HG03354 (cell line): ENCODE data around the gene RASA4B.
A peak's percentile ranks its signal among the peaks of the same experiment; 100 is the strongest.
"Not testable (repeated sequence)": the region's sequence is repeated elsewhere in the genome, so short reads cannot be mapped to it uniquely, and the experiment has no call there.

Source experiments
- ATAC-seq: cut with Tn5 transposase; IDR thresholded peaks from one replicate; pipeline ENCODE4 v1.9.1; 2021; ENCODE audit warnings: mild to moderate bottlenecking; ENCODE audit not compliant: unreplicated experiment, poor library complexity, severe bottlenecking

Gene RASA4B

DNA sequence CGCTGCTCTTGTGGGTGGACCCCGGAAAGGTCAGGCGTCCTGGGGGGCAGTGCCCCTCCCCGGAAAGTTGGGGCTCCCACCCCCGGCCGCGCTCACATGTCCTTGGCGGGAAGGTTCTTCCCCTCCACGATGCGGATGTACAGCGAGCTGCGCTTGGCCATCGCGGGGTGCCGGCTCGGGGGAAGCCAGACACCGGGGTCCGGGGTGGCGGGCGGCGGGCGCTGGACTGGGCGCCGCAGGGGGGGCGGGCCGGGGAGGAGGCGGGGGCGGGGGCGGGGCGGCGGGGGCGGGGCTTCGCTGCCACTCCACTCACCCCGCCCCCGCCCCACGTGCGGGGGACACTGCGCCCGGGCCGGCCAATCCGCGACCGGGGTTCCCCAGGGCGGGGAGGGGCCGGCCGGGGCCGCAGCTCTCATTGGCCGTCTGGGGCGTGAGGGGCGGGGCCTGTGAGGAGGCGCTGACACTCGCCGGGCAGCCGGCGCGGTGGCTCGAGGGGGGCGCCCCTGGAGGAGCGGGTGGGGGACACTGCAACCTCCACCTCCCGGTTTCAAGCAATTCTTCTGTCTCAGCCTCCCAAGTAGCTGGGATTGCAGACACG lies at the start of gene RASA4B:
TSS of gene RASA4B (minus strand) at position 228 of the 598 bp plus-strand sequence. CDS start at position 161, 67 bp downstream.
- ATAC-seq = peak; percentile 68

DNA sequence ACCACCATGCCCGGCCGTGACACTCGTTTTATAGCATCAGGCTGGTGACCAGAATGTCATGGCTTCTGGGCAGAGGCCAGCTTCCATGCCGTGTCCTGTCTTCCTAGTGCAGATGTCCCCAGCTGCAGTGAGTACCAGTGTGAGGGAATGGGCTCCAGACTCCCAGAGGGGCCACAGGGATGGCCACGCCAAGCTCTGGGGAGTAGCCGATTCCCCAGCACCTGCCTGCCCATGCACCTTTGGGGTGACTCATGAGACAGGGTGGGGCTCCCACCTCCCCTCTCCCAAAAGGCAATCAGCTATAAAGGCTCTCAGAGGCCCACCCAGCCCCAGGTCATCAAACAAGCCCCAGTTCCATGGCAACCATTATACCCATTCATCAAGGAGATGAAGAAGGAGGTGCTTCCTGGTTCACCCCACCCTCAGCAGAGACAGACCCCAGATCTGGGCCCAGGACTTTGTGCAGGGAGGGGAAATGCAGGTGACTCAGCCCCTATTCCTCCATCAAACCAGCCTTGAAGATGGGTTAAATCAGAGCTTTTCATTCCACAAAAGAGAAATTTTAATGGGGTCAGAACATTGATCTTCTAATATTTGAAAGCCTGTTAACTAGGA lies 33.3 kb upstream of the RASA4B start, which contains the start of gene SPDYE2:
TSS of gene SPDYE2 (plus strand) at position 419 of the 615 bp plus-strand sequence. CDS start 2,030 bp downstream, outside the sequence.
- not testable (repeated sequence) for ATAC-seq

DNA sequence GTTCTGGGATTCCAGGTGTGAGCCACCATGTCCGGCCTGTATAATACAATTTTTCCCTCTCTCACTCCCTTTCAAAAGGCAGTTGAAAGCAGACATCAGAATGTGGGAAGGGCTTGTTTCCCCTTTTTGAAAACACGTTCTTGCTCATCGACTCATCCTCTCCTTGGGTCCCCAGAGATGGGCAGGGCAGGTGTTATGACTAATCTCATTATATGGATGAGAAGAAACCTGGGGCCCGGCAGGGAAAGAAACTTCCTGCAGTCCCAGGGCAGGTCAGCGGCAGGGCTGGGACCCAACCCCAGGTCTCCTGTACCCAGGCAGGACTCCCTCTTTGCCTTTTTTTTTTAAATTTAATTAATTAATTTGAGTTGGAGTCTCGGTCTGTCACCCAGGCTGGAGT lies 28.8 kb upstream of the RASA4B start:
- peak; percentile 78 for ATAC-seq

DNA sequence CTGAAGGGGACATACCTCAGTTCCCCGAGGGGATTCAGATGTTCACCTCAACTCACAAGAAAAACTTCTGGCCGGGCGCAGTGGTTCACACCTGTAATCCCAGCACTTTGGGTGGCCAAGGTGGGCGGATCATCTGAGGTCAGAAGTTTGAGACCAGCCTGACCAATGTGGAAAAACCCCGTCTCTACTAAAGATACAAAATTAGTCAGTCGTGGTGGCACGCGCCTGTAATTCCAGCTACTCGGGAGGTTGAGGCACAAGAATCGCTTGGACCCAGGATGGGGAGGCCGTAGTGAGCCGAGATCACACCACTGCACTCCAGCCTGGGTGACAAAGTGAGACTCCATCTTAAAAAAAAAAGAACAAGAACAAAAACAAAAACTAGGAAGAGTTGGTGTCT lies 27.7 kb upstream of the RASA4B start:
- not testable (repeated sequence) for ATAC-seq

DNA sequence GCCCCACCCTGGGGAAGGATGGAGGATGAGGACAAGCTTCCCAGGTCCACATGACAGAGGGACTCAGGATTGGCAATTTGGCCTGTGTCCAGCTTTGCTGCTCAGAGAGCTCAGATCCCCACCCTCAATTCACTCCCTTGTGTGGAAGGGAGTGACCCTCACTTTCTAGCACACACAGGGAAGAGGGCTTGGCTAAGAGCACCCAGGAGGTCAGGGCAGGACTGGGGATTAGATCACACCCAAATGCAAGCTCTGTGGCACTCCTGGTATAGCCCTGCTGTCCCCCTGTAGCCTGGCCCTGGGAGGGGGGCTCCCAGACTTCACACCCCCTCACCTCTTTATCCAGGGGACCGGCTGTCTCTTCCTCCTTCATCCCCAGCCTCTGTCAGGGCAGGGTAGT lies 26.8 kb upstream of the RASA4B start:
- not testable (repeated sequence) for ATAC-seq

DNA sequence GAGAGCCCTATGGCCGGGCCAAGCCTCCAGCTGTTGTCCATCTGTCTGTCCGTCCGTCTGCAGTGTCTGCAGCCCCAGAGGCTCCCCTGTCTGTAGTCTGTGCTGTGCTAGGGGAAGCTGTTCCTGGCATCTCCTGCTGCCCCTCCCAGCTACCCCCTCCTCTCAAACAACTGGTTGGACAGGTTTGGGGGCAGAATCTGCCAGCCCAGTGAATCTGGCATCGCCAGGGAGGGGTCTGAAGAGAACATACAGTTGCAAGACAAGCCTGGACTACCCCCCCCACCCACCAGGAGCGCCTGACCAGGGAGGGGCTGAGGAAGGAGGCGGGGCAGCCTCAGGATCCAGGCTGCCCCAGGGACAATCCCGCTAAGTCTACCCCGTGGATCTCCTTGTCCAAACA lies 26.0 kb upstream of the RASA4B start, which contains the start of gene UPK3BL2:
TSS of gene UPK3BL2 (minus strand) at position 101 of the 400 bp plus-strand sequence. CDS start at position 41, 60 bp downstream.
- not testable (repeated sequence) for ATAC-seq

DNA sequence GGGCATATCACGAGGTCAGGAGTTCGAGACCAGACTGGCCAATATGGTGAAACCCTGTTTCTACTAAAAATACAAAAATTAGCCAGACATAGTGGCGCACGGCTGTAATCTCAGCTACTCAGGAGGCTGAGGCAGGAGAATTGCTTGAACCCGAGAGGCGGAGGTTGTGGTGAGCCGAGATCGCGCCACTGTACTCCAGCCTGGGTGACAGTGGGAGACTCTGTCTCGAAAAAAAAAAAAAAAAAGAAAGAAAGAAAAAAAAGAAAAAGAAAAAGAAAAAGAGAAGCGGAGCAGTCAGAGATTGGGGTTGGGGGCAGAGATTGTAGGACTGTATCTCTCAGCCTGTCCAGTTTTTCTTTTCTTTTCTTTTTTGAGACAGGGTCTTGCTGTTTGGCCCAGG lies 25.2 kb upstream of the RASA4B start:
- ATAC-seq = not testable (repeated sequence)

DNA sequence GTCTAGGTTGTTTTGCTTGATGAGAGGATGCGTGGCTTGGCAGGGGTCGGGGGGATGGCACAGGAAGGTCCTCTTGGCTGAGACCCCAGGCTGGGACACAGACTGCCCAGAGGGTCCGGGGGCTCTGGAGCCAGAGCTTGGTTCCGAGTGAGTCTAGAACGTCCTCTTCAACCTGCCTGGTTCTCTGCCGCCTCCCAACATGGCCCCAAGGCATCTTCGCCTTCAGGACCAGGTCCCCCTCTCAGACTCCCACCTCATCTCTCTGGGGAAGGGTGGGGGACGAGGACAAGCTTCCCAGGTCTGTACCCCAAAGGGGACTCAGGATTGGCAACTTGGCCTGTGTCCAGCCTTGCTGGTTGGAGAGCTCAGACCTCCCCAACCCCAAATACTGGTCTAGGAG lies 24.5 kb upstream of the RASA4B start:
- not testable (repeated sequence) for ATAC-seq

DNA sequence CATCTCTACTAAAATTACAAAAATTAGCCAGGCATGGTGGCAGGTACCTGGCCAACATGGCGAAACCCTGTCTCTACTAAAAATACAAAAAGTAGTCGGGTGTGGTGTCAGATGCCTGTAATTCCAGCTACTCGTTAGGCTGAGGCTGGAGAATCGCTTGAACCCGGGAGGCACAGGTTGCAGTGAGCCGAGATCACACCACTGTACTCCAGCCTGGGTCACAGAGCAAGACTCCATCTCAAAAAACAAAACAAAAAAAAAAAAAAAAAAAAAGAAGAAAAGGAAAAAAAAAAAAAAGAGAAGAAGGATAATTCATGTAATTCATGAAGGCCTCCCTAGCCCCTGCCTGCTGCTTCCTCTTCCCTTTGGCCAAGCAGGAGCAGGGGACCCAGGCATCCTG lies 23.0 kb upstream of the RASA4B start:
- not testable (repeated sequence) for ATAC-seq

DNA sequence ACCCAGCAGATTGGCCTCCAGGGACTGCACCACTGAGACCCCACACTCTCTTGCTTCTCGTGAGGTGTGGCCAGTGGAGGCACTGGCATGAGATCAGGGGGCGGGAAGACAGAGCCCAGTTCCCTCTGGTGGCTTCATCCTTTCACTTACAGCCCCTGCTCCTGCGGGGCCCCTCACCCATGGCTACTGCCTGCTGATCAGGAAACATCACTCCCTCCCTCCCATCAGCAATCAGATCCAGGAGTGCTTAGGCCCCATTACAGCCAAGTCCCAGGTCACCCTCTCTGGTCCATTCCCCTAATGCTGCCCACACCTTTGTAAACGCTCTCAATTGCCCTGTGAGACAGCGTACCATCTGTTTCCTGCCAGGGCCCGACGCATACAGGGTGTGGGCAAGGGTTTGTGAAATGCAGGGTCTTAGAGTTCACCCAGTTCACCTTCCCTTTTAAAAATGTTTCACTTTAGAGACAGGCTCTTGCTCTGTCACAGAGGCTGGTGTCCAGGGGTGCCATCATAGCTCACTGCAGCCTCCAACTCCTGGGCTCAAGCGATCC lies 17.6 kb upstream of the RASA4B start:
- ATAC-seq = not testable (repeated sequence)

DNA sequence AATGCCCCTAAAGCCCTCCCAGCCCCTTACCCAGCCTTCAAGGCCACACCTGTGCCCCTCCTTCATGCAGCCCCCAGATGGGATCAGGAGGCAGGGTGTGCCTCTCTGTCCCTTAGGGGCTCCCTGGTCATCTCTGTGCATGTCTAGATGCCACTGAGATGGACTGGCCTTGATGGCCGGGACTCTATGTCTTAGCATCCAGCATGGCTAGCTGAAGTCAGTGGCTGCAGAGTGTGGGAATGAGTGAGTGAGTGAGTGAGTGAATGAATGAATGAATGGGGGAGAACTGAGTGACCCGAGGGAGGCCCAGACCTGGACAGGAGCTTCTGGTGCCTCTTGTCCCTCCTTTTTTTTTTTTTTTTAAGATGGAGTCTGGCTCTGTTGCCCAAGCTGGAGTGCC lies 14.6 kb upstream of the RASA4B start:
- not testable (repeated sequence) for ATAC-seq

DNA sequence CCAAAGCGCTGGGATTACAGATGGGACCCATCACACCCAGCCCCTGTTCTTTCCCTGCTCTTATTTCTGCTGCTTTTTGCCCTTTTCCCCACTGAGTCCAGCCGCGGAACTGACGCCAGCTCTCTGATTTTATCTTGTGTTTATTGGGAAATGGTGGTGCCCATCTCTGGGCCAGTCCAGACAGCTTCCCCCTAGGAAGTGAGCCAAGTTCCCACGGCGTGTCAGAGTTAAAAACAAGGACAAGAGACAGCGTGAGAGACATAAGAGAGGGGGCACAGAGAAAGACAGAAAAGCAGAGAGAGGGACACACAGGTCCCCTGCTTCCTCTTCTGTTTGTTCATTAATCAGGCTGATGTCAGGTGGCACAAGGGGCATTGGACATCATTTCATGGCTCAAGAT lies 14.0 kb upstream of the RASA4B start:
- ATAC-seq = not testable (repeated sequence)

DNA sequence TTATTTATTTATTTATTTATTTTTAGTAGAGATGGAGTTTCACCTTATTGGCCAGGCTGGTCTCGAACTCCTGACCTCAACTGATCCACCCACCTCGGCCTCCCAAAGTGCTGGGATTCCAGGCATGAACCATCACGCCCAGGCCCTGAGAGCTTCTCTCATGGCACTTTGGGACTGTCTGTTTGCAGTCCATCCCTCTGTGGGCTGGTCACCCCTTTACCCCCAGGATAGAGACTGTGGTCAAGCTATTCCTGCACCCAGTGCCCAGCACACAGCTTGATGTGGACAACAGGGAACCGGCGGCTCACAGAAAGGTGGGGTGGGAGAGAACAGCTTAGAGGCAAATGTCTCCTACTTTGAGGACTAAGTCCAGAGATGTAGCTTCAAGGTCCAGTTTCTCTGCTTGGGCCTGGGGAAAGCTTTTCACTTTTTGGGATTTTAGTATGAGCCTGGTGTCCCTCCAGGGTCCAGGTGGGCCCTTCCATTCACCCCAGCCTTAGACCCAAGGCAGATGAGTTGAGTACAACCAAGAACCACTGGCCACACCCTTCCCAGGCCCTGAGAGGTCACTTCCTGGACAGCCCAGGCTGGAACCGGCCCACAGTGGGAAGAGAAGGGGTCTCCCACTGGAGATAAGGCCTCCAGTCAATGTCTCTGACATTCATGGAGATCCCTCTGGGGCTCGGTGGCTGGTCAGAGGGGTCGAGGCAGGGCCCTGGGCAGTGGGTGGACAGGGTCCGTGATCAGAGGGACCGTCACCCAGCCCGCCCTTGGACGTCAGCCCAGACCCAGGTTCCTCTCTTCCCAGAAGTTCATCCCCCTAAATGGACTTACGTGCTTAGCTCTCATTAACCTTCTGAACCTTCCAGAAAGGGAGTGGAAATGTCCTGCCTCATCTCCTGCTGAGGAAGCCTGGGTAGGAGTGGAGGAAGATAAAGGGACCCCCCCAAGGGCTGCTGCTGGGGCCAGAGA lies 10.5 kb upstream of the RASA4B start:
- not testable (repeated sequence) for ATAC-seq

DNA sequence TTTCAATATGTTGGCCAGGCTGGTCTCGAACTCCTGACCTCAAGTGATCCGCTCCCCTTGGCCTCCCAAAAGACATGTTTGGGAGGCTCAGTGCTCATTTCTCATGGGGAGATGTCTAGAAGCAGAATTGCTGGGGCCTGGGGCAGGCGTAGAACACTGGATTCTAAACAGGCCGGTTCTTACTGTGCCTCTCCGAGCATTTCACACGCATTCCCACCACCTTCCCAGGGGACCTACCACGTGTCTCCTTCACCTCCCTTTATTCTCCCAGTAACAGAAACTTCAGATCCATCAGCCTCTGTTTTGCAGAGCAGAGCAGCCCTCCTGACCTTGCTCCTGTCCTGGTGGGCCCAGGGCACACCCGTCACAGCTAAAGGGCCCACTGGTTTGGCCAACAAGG lies 9.6 kb upstream of the RASA4B start:
- not testable (repeated sequence) for ATAC-seq

DNA sequence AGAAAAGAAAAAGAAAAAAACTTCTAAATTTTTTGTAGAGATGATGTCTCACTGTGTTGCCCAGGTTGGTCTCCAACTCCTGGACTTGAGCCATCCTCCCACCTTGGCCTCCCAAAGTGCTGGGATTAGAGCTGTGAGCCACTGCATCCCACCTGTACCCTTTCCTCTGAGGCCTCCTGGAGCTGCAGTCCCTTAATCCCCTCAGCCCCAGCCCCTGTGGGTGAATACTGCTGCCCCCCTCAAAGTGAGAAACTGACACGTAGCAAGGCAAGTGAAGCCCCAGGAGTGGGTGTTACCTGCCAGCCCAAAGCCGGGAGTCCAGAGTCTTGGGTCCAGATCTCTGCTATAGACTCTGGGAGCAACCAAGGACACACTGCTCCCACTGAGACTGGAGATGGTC lies 7.2 kb upstream of the RASA4B start:
- ATAC-seq = not testable (repeated sequence)

DNA sequence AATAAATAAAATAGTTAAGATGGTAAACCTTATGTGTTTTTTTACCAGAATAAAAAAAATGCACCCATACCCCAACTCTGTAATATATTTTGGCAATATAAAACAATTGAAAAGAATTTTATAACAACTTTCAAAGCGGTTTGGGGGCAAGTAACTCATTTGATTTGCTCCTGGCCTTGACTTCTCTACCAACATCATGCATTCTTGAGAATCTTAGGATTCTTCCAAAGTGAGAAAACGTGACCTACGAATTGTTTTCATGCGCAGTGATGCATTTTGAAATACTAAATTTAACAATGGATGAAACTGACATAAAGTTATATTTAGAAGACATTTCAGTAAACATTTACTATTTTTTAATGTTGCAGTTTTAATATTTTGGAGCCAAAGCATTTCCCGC lies 3.2 kb upstream of the RASA4B start:
- ATAC-seq = not testable (repeated sequence)

DNA sequence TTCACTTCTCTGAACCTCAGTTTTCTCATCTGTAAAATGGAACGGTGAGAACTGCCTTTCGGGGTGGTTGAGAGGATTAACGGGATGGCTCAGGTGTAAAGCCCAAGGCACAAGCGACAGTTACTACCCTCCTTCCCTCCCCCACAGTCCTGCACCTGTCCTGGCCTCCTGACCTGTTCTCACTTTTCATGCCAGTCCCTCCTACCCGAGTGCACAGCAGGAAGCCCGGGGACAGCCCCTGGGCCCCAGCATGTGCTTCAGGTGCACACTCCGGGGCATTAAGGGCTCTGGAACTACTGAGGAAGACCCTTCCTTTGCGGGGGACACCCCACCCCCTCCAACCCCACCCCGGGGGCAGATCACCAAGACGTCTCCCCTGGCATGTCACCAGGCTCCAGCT lies 626 bp downstream of the RASA4B start:
- ATAC-seq = not testable (repeated sequence)

DNA sequence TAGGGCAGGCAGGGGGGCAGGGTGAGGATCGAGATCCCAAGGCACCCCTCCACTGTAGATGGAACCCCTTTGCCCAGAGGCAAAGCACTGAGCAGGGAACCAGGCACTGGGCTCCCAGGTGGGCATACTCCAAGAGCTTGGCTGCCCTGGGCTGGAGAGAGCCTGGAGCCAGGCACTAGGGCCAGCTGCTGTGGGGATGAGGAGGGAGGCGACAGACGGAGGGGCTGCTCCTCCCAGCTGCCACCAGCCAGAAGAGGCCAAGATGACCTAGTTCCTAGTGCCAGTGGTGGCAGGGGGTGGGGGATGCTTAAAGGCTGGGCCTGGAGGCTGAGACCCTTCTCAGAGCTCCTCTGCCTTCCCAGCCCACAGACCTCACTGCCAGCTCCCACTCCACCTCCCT lies 1.7 kb downstream of the RASA4B start:
- not testable (repeated sequence) for ATAC-seq

DNA sequence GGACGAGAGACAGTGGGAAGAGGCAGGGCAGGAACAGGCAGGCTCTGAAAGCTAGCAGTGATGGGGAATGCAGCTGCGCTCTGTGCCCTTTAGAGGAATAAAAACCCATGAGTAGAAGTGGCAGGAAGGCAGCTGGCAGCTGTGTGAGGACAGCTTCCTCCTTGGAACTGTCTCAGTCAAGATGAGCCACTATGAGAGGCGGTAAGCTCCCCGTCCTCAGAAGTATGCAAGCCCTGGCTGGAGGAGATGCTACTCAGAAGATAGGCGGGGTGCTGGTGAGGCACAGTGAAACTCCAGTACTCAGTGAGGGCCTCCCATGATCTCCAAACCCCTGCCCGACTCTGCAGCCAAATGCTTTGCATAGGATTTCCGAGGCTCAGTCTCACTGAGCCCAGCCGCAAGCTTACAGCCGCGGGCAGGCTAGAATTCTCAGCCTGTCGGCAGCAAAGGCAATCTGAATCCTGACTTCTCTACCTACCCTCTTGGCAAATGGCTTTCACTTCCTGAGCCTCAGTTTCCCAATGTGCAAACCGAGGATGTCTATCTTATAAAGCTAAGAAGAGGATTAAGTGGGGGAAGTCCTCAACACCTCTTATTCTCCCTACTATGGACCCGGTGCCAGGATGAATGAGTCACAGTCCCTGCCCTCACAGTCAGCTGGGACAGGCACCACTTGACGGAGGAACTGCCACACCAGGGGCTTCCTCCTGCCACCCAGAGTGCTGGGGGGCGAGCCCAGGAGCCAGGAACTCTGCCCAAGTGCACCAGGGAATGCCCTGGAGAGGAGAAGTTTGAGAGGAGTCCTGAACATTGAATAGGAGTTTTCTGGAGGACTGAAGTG lies 2.5 kb downstream of the RASA4B start:
- ATAC-seq = peak; percentile 66
